HG02610 (cell line): ENCODE results near the gene AK9.

ENCODE experiments used
- ATAC-seq: cut with Tn5 transposase; IDR thresholded peaks from one replicate; pipeline ENCODE4 v1.9.1; 2021; ENCODE audit warnings: mild to moderate bottlenecking, moderate library complexity; ENCODE audit not compliant: unreplicated experiment

Gene AK9

DNA sequence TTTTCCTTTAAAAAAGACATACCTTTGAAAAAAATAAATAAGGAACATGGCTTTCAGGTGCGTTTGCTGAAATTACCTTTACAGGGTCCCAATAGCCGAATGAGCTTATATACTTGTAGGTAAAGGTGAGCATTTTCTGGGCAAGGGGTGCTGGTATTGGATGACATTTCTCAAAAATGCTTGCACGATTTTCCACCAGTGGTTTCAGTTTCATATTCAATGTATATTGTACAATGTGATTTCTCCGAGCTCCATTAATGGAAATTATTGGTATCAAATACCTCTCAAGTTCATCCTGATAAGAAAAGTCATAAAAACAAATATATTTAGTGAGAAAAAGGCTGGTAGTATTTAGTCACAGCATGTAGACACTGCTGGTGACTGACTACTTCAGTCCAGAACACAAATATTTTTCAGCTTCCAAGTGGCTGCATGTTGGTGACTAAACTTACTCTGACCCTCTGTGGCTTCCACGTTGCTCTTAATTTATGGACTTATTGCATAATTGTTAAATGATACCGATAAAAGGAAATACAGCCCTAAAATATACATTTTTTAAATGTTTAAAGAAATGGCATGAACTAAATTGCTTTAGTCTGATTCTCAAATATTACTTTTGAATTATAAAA, 175.1 kb downstream of the AK9 start:
- no peak for ATAC-seq

DNA sequence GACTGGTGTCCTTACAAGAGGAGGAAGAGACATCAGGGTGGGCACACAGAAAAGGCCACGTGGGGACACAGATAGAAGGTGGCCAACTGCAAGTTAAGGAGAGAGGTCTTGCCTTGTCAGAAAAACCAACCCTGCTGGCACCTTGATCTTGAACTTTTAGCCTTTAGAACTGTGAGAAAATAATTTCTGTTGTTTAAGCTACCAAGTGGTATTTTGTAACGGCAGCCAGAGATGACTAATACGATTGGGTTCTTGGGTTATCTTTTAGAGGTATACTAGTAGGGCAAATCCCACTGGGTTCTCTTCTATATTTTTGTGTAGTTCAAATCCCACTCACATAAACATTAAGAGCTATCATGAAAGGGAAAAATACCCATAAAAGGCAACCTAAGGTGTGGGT, 176.1 kb downstream of the AK9 start:
- no peak for ATAC-seq

DNA sequence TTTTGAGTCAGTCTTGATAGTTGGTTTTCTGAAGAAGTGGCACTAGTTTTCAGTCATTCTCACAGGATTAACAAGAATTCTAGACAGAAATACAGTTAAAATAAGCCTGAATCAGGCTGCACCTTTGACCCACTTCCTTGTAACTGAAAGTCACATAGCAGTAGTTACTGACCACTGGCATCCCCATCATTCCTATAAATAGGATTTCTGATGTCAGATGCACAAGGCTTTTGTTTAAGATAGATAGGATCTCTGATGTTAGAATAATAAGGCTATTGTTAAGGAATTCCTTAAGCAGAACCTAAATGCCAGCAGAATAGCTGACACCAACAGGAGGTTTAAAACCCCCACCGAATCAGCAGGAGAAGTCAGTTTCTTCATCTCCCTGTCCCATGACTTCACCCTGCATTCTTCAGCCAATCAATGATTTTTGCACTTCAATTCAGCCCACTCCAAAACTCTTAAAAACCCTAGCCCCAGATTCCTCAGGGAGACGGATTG, 177.4 kb downstream of the AK9 start:
- ATAC-seq, result no peak

DNA sequence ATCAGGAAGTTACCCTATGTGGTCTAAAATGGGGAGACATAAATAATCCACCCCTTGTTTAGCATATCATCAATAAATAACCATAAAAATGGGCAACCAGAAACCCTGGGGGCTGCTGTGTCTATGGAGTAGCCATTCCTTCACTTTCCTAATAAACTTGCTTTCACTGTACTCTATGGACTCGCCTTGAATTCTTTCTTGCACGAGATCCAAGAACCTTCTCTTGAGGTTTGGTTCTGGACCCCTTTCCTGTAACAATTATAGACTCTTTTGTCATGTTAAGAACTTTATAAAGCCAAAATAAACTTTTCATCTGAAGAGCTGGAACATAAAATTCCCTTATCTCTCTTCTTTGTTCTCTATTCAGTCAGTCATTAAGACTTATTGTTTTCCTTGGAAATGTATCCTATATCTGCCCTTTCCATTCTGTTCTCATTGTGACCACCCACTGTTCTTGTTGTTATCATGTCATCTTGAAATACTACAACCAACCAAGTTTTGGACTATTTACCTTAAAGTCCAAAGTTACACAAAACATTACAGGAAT, 178.7 kb downstream of the AK9 start:
- no peak for ATAC-seq

DNA sequence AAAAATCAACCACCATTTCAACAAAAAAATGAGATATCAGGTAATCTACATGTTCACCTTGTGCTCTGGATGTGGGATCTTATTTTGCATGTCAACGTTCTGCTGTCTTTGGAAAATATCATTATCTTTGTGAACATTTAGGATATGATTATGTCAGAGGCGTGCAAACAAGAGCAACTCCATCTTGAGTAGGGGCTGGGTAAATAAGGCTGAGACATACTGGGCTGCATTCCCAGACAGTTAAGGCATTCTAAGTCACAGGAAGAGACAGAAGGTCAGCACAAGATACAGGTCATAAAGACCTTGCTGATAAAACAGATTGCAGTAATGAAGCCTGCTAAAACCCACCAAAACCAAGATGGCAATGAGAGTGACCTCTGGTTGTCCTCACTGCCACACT, 179.2 kb downstream of the AK9 start:
- ATAC-seq, result no peak

DNA sequence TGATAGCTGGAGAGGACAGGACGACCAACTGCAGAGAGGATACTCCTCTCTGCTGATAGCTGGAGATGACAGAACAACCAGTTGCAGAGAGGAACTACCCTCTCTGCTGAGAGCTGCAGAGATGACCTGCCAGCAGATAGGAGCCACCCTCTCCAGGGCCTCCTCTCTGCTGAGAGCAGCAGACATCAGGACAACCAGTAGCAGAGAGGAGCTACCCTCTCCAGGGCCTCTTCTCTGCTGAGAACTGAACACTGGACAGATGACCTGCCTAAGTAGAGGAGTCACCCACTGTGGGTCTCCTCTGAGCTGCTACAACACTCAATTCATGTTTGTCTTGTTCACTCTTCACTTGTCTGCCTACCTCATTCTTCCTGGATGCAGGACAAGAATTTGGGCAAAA, 180.6 kb downstream of the AK9 start:
- no peak for ATAC-seq

DNA sequence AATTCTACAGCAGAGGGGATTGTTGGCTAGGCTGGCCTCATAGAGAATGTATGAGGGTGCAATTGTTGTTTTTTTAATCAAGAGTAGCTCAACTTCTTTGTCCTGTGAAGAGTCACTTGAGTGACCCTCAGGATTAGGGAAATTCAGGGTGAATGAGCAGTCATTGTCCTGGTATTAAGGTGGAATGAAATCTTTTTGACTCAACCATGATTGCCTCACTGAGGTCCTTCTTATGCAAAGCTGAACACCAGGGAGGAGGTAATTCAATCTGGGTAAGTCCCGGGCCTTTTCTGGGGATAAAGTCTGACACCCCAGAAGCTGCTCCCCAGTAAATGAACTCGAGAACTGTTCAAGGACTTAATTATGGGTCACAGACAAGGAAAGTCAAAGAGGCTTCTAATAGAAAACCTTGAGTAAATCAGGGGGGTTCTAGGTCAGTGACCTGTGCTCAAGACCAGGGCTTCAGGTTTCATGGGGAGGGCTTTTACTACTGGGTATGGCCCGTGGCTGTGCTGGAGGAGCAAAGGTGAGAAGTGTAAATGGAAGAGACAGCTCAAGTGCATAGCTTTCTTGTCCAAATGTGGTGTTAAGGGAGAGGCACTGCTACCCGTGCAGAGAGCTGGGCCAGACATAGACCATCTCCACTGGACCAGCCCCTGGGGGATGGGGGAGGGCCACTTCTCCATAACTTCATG, 182.7 kb downstream of the AK9 start:
- no peak for ATAC-seq

DNA sequence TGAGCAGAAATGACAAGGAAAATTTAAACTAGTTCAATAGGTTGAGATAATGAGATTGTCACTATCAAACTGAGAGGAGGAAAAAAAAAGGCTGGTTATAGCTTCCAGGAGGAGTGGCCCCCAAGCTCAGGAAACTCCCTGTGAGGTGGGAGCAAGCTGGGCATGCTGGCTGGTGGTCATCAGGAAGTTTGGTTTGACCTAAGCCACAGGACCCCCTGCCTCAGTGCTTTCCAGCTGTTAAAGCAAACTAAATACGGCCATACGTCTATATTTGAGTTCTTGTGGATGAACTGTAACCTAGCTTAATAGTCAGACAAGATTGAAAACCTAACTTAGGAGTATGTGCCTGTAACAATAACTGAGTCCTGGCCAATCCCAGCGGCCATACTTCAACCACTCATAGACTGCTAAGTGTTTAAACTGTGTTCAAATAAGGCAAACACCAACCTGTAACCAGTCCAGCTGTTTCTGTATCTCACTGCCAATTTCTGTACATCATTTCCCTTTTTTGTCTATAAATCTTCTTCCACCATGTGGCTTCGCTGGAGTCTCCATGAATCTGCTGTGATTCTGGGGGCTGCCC, 183.4 kb downstream of the AK9 start:
- ATAC-seq, result no peak

DNA sequence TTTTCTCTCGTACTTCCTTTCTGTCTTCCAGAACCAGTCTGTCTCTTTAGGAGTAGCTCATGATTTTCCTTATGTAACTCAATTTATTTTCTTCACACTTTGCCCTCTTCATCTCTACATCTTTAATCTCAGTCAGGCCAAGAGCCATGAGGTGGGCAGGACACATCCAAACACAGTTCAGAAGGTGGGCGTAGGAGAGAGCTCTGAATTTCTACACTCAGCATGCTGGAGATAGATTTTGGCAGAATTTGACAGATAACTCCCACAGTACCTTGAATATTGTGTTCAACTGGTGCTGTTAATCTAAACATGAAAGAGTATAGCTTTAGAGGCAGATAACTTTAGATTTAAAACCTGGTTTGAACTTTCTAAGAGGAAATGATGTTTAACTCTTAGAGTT, 184.2 kb downstream of the AK9 start:
- ATAC-seq, result no peak

DNA sequence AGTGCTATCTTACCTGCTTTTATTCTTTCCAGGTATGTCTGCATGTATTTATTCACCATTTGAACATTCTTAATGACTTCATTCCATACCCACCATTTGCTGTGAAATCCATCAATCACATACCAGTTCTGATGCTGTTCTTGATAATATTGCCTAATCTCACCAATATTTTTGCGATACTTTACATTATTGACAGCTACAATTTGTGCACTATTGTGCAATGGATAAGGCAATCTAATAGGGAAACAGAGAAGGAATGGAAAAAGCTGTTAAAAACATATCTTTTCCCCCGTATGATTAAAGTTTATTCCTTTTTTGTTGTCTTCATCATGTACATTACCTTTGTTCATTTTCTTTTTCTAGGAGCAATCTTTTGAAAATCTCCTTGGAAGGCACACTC, 184.7 kb downstream of the AK9 start:
- ATAC-seq, result no peak

DNA sequence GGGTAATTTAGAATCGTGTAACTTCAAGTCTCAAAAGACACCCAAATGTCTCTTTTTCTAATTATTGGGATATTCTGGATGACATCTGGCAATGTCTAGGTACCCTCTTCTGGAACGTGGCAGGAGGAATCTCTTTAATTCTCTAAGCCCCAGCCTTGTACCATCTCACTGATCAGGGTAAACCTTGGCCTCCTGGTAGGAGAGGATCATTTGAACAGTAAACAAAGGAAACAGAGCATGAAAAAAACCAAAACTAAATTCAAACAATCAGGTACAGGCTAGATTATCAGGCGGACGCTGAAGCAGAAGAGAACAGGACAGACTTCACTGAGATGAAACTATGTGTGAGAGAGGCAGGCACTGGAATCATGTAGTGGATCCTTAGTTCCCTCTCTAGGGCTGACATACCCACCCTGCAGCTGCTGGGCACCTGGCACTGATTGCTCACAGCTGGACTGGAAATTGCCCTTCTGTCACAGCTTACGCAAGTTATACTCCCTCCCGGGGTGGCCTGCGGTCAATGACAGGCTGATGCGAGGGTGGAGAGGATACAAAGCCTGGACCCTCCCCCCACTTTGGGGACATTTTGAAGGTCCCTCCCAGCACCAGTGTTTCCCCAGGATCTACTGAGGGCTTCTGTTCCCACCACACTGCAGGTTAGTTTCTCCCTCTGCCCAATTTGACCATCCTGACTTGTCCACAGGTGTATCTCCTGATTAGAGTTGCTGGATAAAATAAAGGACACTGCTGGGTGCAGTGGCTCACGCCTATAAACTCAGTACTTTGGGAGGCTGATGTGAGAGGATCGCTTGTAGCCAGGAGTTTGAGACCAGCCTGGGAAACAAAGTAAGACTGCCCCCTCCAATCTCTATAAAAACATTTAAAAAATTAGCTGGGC, 187.4 kb downstream of the AK9 start:
- no peak for ATAC-seq

DNA sequence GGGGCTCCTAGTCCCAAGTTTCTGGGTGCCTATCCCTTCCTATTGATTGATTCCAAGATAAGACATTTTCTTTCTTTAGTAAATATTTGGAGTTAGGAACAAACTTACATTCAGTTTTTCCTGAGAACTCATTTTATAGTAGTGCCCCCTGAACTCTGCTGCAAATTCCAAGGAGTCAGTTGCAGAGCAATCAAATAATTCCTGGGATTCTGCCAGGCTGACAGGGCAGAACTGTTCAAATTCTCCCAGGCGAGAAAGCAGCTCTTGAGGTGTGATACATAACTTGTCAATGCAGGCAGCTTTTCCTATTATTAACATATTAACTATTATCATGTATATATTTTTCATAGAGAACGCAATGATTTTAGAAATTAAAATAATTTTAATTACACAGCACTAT, 192.1 kb downstream of the AK9 start:
- no peak for ATAC-seq

DNA sequence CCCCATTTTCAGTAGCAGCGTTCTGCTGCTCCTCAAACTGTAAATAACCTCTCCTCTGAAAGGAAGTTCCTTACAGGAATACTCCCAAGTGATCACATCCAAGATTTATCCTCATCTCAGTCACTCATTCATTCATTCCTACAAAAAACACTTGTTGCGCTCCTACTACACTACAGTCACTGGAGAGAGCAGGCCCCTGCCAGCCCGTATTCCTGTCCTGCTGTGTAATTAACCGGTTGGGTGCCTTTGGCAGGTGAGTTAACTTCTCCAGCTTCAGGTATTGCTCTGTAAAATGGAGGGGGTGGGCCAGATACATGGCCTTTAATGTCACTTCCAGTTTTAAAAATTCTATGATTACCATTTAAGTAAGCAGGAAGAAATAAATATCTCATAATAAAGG, 192.9 kb downstream of the AK9 start:
- ATAC-seq, result no peak

DNA sequence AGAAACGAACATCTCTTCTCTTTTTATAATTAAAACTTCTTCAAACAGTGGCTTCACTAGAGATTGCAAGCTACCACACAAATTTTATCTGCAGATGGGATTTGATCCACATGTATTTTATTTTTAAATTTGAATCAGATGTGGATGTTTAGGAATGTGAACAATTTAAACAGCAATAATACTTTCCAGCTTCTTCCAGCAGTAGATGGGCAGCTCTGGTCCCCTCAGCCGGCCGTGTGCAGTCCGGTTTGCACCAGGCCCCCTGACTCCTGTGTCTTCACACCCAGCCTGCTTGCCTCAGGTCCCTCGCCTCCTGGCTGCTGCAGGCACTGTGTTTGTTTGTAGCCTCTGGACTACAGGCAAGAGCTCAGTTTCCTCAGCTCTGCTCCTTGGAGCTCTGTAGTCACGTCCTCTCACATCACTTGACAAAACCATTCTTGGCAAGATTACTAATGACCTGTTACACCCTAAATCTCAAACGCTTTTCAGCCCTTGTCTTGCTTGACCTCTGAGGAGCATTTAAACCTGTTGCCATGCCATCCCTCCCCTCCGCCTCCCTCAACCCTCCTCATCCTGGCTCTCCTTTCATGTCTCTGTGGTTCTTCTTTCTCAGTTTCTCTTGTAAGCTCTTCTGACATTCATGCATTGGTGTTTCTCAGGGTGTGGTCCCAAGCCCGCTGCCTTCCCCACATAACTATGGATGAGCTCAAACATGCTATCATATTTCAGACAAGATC, 194.8 kb downstream of the AK9 start:
- ATAC-seq, result no peak

DNA sequence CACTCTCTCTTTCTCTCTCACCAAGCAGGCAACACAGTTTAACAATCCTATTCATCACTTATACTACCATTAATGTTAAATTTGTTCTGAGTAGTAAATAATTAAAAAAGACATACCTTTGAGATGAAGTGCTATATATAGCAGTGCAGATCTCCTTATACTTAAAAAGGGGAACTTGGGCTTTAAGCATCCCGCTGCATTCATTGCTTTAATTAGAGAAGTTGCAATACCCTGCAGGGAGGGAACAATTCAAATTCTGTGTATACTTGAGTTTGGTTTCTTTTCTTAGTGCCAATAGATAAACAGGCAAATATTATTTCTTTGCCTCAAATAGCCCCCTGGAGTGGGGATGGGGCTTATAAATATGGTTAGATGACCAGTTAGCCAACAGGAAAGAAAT, 197.1 kb downstream of the AK9 start:
- ATAC-seq, result no peak

DNA sequence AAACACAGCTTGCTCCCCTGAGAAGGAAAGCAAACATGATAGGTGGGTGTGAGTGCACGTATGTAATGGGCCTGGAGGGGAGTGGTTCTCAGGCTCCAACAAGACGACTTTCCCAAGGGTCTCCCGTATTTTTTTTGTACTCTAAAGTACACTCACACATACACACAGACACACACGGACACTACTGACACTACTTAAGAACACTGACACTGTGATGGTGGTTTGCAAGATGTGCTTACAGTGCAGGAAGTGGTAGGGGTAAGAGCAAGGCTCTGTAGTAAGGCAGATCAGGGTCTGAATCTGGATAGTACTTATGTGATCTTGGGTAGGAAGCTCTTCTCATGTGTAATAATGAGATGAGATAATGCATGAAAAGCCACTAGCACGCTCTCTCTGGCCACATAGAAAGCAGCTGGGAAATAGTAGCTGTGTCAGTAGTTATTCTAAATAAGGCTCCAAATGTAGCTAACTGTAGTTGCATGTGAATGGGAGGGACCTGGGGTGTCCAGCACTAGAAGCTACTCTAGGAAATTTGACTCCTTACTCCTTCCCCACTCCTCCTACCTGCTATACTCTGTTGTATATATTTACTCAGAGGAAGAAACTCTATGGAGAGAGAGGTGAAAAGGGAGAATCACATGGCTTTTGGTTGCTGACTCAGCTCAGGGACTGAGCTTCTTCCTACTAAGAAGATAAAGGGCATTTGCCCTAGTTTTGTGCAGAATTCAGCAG, 199.6 kb downstream of the AK9 start:
- ATAC-seq, result peak; percentile 81

DNA sequence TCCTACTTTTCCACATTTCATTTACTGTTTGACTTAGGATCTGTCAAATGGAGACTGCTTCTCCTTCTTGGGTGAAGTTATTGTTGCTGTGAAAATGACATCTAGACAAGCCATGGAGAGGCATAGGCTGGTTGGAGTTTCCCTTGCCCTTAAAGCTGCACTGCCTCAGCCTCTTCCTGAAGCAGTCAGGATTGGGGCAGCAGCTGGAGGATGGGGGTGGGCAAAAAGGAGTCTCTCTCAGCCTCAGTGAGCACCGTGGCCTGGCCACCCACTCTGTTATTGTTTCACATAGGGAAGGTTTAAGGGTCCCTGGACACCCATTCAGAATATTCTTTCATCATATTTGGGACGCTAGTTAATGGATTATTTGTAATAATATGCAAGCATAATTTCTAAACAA, 200.3 kb downstream of the AK9 start:
- no peak for ATAC-seq

DNA sequence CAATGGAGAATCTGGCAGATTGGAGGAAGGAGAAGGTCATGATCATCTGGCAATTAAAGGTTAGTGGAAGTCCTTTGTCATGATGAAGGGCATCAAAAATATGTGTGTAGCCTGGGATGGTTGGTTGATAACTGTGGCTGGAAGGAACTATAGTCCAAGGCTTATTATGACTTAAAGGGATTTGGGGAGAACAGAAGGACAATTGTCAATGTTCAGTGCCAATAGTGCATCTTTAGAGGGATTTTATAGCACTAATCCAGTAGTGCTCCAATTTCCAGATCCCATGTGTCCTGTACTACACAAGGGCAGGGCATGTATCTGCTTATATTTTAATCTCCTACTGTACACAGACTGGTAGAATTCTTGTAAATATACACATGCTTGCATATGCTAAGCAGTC, 203.0 kb downstream of the AK9 start:
- ATAC-seq, result no peak

DNA sequence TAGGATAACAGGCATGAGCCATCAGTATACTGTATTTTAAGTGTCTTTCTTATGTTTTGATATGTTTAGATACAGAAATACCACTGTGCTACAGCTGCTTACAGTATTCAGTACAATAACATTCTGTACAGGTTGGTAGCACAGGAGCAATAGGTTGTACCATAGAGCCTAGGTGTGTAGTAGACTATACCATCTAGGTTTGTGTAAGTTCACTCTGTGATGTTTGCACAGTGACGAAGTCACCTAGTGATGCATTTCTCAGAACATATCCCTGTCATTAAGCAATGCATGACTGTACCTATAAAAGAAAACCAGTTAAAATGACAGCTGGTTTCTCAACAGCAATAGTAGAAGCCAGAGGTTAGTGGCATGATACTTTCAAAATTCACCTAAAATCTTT, 204.9 kb downstream of the AK9 start:
- ATAC-seq, result no peak
